Thymus (tissue), 11 donors: ENCODE results near the gene GTPBP10. TPM values are rescaled to one million over a fixed set of nuclear protein-coding genes. Genes with fewer than 3 reads are reported as not detected.

Experiments
- DNase-seq, 9 donors: peaks; one replicate each; pipeline ENCODE4 v3.0.0-alpha.2; 2013; ENCODE audit warnings: low spot score in 9 of 9, low read depth in 6 of 9, missing footprints in 1 of 9
- H3K27ac ChIP-seq, 2 donors: one replicate each; pipeline ENCODE4 v1.5.1; 2013; ENCODE audit warnings: control low read depth in 1 of 2, low read depth in 1 of 2, low read length in 1 of 2, mild to moderate bottlenecking in 1 of 2, moderate library complexity in 1 of 2
- H3K27me3 ChIP-seq, 2 donors: one replicate each; pipeline ENCODE4 v1.5.1; 2013; ENCODE audit warnings: low read length in 1 of 2; ENCODE audit not compliant: control insufficient read depth in 2 of 2, insufficient read depth in 1 of 2
- H3K36me3 ChIP-seq, 2 donors: one replicate each; pipeline ENCODE4 v1.5.1; 2013; ENCODE audit warnings: low read length in 1 of 2, mild to moderate bottlenecking in 1 of 2, moderate library complexity in 1 of 2; ENCODE audit not compliant: control insufficient read depth in 2 of 2, insufficient read depth in 2 of 2
- H3K4me1 ChIP-seq, 2 donors: one replicate each; pipeline ENCODE4 v1.5.1; 2013; ENCODE audit warnings: low read length in 2 of 2; ENCODE audit not compliant: control insufficient read depth in 2 of 2, insufficient read depth in 2 of 2
- H3K4me3 ChIP-seq, 2 donors: one replicate each; pipeline ENCODE4 v1.5.1; 2013; ENCODE audit warnings: low read length in 2 of 2, control low read depth in 1 of 2, mild to moderate bottlenecking in 1 of 2
- H3K9me3 ChIP-seq, 2 donors: one replicate each; pipeline ENCODE4 v1.5.1; 2013; ENCODE audit warnings: low read length in 1 of 2, mild to moderate bottlenecking in 1 of 2; ENCODE audit not compliant: control insufficient read depth in 2 of 2, insufficient read depth in 1 of 2
- WGBS: extraction: QIAGEN DNeasy Blood & Tissue Kit; methylation state at CpG from one replicate; pipeline ENCODE4 v1.1.7; 2013; 5-methylcytosine and 5-hydroxymethylcytosine counted together
- polyA plus RNA-seq: library from polyadenylated mRNA; stranded (reverse); fragments of 200-250 nt; gene quantifications from one replicate; pipeline ENCODE4 v1.2.3, GENCODE V29; 2013
- total RNA-seq: library from RNA; stranded (reverse); fragments of 120-200 nt; gene quantifications from one replicate; pipeline ENCODE4 v1.2.4, GENCODE V29; 2013
- donor health status: healthy.

Gene GTPBP10
- total and polyA plus RNA-seq, 2 donors: 27.4 to 38.6 TPM

DNA sequence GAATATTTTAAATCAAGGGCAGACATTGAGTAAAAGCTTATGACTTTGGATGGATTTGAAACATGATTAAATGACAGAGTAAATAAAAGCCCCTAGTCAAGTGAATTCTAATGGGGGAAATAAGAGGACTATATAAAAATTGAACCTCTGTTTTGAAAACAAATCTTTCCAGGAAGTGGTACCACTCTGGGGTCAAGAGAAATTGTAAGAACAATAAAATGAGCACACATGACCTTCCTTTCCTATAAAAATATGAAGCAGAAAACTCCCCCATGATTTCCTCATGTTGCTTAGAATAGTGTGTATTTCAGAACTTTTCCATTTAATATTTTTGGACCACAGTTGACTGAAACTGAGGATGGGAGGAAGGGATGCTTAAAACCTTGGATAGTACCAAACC lies 44.4 kb downstream of the GTPBP10 start:
- no peak overlapping the region for H3K27ac ChIP-seq
- H3K9me3 ChIP-seq: peaks cover 0 to 3% of the 10 kb centered on the region in 2 donors
- H3K4me1 ChIP-seq: no peaks in the 10 kb centered on the region

GRCh38 chr7:90391488-90391887 lies 45.0 kb downstream of the GTPBP10 start:
- peaks cover 0 to 3% of the 10 kb centered on the region in 2 donors for H3K9me3 ChIP-seq
- H3K4me1 ChIP-seq: no peaks in the 10 kb centered on the region
- H3K27me3 ChIP-seq: no peaks in the 10 kb centered on the region
- H3K4me3 ChIP-seq: no peak overlapping the region
- H3K36me3 ChIP-seq: no peaks in the 10 kb centered on the region
- H3K27ac ChIP-seq: no peak overlapping the region
- DNase-seq: no peak
- WGBS: 98% methylated on average over 5 of the region's 5 CpGs

More for the DNA sequence above, 44.4 kb downstream of the GTPBP10 start:
- no peak overlapping the region for H3K4me3 ChIP-seq
- DNase-seq: no peak
- no peaks in the 10 kb centered on the region for H3K27me3 ChIP-seq
- peaks cover 0 to 2% of the 10 kb centered on the region in 2 donors for H3K36me3 ChIP-seq

DNA sequence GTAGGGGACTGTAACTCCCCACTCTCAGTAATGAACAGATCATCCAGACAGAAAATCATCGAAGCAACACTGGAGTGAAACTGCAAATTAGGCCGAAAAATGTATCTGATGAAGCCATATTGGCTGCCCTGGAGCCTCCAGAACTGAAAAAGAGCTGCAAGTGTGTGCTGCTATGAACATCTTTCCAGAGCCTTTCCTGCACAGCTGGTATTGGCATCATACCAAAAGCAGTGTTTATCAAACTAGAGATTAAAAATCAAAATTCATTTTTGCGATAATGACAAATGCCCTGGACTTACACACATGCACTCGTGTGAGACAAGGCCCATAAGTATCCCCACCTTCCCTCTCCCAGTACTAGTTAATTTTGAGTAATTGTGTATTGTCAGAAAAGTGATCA lies 49.9 kb downstream of the GTPBP10 start:
- H3K27ac ChIP-seq: no peak overlapping the region
- 97% methylated on average over 4 of the region's 4 CpGs for WGBS
- DNase-seq: no peak
- H3K9me3 ChIP-seq: peaks cover 0 to 3% of the 10 kb centered on the region in 2 donors
- H3K27me3 ChIP-seq: no peaks in the 10 kb centered on the region
- H3K4me3 ChIP-seq: no peak overlapping the region
- no peaks in the 10 kb centered on the region for H3K4me1 ChIP-seq
- no peaks in the 10 kb centered on the region for H3K36me3 ChIP-seq

DNA sequence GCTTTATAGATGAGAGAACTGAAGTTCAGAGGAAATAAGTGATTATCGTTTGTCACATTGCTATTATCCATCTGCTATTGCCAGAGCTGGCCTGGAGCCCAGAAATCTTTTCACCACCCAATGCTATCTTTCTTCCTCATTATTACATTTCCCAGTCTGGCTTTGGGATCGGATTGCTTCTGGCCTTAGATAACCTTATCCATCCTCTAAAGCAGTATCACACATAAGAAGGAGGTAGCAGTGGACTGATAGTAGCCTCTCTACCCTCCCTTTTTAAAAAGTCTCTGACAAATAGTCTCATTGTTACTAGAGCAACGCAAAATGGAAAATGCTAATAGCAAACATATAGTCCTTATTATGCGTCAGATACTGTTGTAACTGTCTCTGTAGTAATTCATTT lies 55.5 kb downstream of the GTPBP10 start:
- Histone ChIP-seq H3K27ac (no peak overlapping the region), H3K27me3 (no peaks in the 10 kb centered on the region), H3K9me3 (no peaks in the 10 kb centered on the region), H3K4me3 (no peak overlapping the region), H3K4me1 (no peaks in the 10 kb centered on the region), H3K36me3 (peaks cover 0 to 4% of the 10 kb centered on the region in 2 donors)
- DNase-seq: no peak
- WGBS: 69% methylated on average over 4 of the region's 4 CpGs

- no peaks in the 10 kb centered on the region for H3K9me3 ChIP-seq
- peak overlapping the region; percentile 68 to 95 for H3K4me3 ChIP-seq
- WGBS: 63% methylated on average over 1 of the region's 1 CpG
- no peak overlapping the region for H3K27ac ChIP-seq
- no peaks in the 10 kb centered on the region for H3K4me1 ChIP-seq
- no peaks in the 10 kb centered on the region for H3K27me3 ChIP-seq
- peaks cover 0 to 4% of the 10 kb centered on the region in 2 donors for H3K36me3 ChIP-seq
- DNase-seq: no peak
These were observed 56.3 kb downstream of the GTPBP10 start for GRCh38 chr7:90402785-90403173.

DNA sequence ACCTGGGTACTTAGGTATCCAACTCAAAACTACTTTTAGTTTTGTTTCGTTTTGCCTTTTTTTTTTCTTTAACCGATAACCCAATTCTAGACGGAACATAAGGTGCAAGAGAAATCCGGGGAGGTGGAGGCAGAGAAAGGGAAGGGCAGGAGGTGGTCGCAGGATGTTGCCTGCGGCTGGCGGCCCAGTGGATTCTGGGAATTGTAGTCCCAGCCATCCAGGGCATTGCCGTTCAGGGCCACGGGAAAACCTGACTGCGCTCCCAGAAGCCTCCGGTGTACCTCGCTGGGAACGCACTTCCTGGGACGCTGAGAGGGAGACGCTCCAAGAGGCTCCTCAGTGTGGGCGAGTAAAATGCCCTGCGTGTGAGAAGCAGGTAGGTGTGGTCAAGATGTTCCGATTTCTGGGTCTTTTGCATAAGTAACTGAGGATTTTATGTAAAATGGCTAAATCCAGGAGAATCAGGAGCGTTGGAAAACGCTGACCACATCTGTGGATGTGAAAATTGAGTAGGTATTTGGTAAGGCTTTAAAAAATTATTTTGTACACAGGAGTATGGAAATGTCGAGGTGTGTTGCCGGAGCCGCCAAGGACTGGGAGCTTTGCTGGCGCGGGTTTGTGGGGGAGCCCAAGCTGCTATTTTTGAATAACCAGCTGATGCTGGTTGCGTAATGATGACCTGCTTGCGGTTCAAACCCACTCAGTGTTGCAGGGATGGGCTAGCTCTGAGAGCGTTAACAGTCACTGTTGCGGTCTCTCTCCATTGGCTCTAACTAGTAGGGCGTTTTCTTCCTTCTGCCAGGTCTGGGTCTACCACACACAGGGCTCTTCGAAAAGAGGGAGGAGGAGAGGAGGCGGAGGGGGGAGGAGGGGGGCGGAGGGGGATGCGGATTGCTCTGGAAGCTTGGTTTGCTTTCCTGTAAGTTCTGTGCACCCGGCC lies 56.9 kb downstream of the GTPBP10 start, which contains the start of gene CLDN12:
TSS of gene CLDN12 (plus strand) at position 288 of the 940 bp plus-strand sequence. CDS start 9,216 bp downstream, outside the sequence.
- peak; percentile 45 to 81 (median 55) for DNase-seq
- no peaks in the 10 kb centered on the region for H3K4me1 ChIP-seq
- no peaks in the 10 kb centered on the region for H3K9me3 ChIP-seq
- peak within 1 kb of the TSS; percentile 22 to 73 for H3K27ac ChIP-seq
- WGBS: under 1% methylated on average over 35 of the region's 35 CpGs
- peaks cover 0 to 4% of the 10 kb centered on the region in 2 donors for H3K36me3 ChIP-seq
- H3K27me3 ChIP-seq: no peaks in the 10 kb centered on the region
- peak within 1 kb of the TSS; percentile 68 to 95 for H3K4me3 ChIP-seq

DNA sequence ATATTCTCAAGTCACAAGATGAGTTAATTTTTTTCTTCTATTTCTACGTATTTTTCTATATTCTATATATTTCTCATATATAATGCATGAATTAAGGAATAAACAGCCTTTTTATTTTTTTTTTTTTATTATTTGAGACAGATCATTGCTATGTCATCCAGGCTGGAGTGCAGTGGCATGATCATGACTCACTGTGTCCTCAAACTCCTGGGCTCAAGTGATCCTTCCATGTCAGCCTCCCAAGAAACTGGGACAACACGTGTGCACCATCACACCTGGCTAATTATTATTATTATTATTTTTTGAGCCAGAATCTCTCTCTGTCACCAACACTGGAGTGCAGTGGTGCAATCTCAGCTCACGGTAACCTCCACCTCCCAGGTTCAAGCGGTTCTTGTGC lies 58.3 kb downstream of the GTPBP10 start:
- H3K9me3 ChIP-seq: no peaks in the 10 kb centered on the region
- no peak for DNase-seq
- H3K4me1 ChIP-seq: no peaks in the 10 kb centered on the region
- WGBS: 97% methylated on average over 4 of the region's 4 CpGs
- H3K27me3 ChIP-seq: no peaks in the 10 kb centered on the region
- peaks cover 0 to 7% of the 10 kb centered on the region in 2 donors for H3K36me3 ChIP-seq
- no peak overlapping the region for H3K27ac ChIP-seq
- no peak overlapping the region for H3K4me3 ChIP-seq

DNA sequence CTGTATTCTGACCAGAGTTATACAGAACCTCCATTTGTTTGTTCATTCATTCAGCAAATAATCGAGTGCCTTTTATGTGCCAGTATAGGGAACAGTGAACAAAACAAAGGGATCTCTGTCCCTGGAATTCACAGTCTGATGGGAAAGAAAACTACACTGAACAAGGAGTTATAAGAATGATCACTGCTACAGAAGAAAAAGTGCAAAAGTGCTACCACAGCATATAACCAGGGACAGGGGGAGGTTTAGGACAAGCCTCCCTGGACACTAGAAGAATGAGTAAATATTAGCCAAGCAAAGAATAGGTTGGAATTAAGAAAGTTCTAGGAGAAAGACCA lies 60.9 kb downstream of the GTPBP10 start:
- peaks cover under 1 to 7% of the 10 kb centered on the region in 2 donors for H3K36me3 ChIP-seq
- no peaks in the 10 kb centered on the region for H3K9me3 ChIP-seq
- WGBS: 93% methylated on average over 1 of the region's 1 CpG
- DNase-seq: no peak
- H3K27me3 ChIP-seq: no peaks in the 10 kb centered on the region
- no peak overlapping the region for H3K4me3 ChIP-seq
- H3K27ac ChIP-seq: no peak overlapping the region
- no peaks in the 10 kb centered on the region for H3K4me1 ChIP-seq

DNA sequence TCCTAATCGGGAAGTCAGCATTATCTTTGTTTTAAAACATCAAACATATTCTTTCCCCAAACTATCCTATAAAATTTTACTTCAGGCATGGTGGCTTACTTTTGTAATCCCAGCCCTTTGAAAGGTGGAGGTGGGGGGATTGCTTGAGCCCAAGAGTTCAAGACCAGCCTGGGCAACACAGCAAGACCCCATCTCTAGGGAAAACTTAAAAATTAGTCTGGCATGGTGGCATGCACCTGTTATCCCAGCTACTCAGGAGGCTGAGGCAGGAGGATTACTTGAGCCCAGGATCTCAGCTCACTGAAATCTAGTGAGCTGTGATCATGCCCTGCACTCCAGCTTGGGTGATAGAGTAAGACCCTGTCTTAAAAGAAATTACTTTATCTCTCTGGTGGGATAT lies 61.6 kb downstream of the GTPBP10 start:
- no peak for DNase-seq
- Histone ChIP-seq H3K9me3 (no peaks in the 10 kb centered on the region), H3K36me3 (peaks cover 4 to 8% of the 10 kb centered on the region in 2 donors), H3K27ac (no peak overlapping the region), H3K27me3 (no peaks in the 10 kb centered on the region), H3K4me1 (no peaks in the 10 kb centered on the region), H3K4me3 (no peak overlapping the region)
- WGBS: 100% methylated on average over 1 of the region's 1 CpG
